Karpas-422 (cell line): ENCODE measurements around the gene SLC36A3. TPM values are rescaled to one million over a fixed set of nuclear protein-coding genes. Genes with fewer than 3 reads are reported as not detected.
A peak's percentile ranks its signal among the peaks of the same experiment; 100 is the strongest.

Experiments
- DNase-seq: peaks from one replicate; pipeline ENCODE4 v3.0.0-alpha.2; 2015
- H2AFZ ChIP-seq: fragments of 200-600 bp; sonication (generic); 2 replicates; pipeline ENCODE4 v1.6.1; 2014; ENCODE audit warnings: antibody characterized with exemption, low read length, mixed read lengths
- H3K27ac ChIP-seq: fragments of 200-600 bp; sonication (generic); 2 replicates; pipeline ENCODE4 v1.5.1; 2014; ENCODE audit warnings: mild to moderate bottlenecking, low read length, moderate library complexity
- H3K27me3 ChIP-seq: fragments of 200-600 bp; sonication (generic); 2 replicates; pipeline ENCODE4 v1.6.1; 2014; ENCODE audit warnings: low read length, mixed read lengths
- H3K36me3 ChIP-seq: fragments of 200-600 bp; sonication (generic); 2 replicates; pipeline ENCODE4 v1.6.1; 2014; ENCODE audit warnings: low read length, mixed read lengths; ENCODE audit not compliant: insufficient read depth
- H3K4me1 ChIP-seq: fragments of 200-600 bp; sonication (generic); 2 replicates; pipeline ENCODE4 v1.6.1; 2014; ENCODE audit warnings: mild to moderate bottlenecking, low read length, mixed read lengths
- H3K4me2 ChIP-seq: fragments of 200-600 bp; sonication (generic); 2 replicates; pipeline ENCODE4 v1.6.1; 2014; ENCODE audit warnings: low read length, low read depth, mild to moderate bottlenecking; ENCODE audit not compliant: poor library complexity, severe bottlenecking
- H3K4me3 ChIP-seq: fragments of 200-600 bp; sonication (generic); 2 replicates; pipeline ENCODE4 v1.5.1; 2014; ENCODE audit warnings: mild to moderate bottlenecking, antibody characterized with exemption, low read length, mixed read lengths
- H3K79me2 ChIP-seq: fragments of 200-600 bp; sonication (generic); 2 replicates; pipeline ENCODE4 v1.6.1; 2014; ENCODE audit warnings: mild to moderate bottlenecking, low read length, mixed read lengths
- H3K9ac ChIP-seq: fragments of 200-600 bp; sonication (generic); 2 replicates; pipeline ENCODE4 v1.6.0; 2014; ENCODE audit warnings: low read length
- H3K9me2 ChIP-seq: fragments of 200-600 bp; sonication (generic), shearing (Covaris generic); replicated peaks from 2 replicates; pipeline ENCODE4 v1.6.0; 2014; ENCODE audit warnings: mild to moderate bottlenecking, low read length, moderate library complexity; ENCODE audit not compliant: insufficient read depth
- H3K9me3 ChIP-seq: fragments of 300-700, 200-600 bp; sonication (generic); 2 replicates; pipeline ENCODE4 v1.6.1; 2014; ENCODE audit warnings: low read length, mixed read lengths
- H4K20me1 ChIP-seq: fragments of 200-600 bp; sonication (generic); 2 replicates; pipeline ENCODE4 v1.6.1; 2014; ENCODE audit warnings: mild to moderate bottlenecking, antibody characterized with exemption, low read length, low read depth; ENCODE audit not compliant: insufficient read depth
- total RNA-seq: library from RNA; depleted of rRNA; stranded (reverse); fragments of >200 nt; shearing (Covaris generic); gene quantifications from 2 replicates; pipeline ENCODE4 v1.2.3, GENCODE V29; 2014; ENCODE audit warnings: low replicate concordance

SLC36A3 gene
- total RNA-seq, 1 experiment from 2014 or later: not detected

- Histone ChIP-seq H3K4me1 (no peaks in the 10 kb centered on the region), H3K9me3 (no peaks in the 10 kb centered on the region), H3K9ac (no peak overlapping the region), H3K36me3 (no peaks in the 10 kb centered on the region), H3K27me3 (no peaks in the 10 kb centered on the region), H3K27ac (no peak overlapping the region), H3K9me2 (no peaks in the 10 kb centered on the region), H3K4me2 (no peak overlapping the region), H3K79me2 (no peaks in the 10 kb centered on the region), H3K4me3 (no peak overlapping the region), H4K20me1 (no peaks in the 10 kb centered on the region), H2AFZ (no peak overlapping the region)
- DNase-seq: no peak
Measured at GRCh38 chr5:151338734-151339133, 35.2 kb upstream of the SLC36A3 start.

GRCh38 chr5:151332857-151333256, 29.3 kb upstream of the SLC36A3 start:
- no peak overlapping the region for H3K4me3 ChIP-seq
- H2AFZ ChIP-seq: no peak overlapping the region
- H3K79me2 ChIP-seq: no peaks in the 10 kb centered on the region
- no peaks in the 10 kb centered on the region for H4K20me1 ChIP-seq
- H3K27me3 ChIP-seq: no peaks in the 10 kb centered on the region
- no peak overlapping the region for H3K4me2 ChIP-seq
- no peak for DNase-seq
- no peaks in the 10 kb centered on the region for H3K4me1 ChIP-seq
- no peak overlapping the region for H3K27ac ChIP-seq
- H3K36me3 ChIP-seq: no peaks in the 10 kb centered on the region
- no peak overlapping the region for H3K9ac ChIP-seq
- no peaks in the 10 kb centered on the region for H3K9me3 ChIP-seq
- H3K9me2 ChIP-seq: no peaks in the 10 kb centered on the region

GRCh38 chr5:151328734-151329133, 25.2 kb upstream of the SLC36A3 start:
- Histone ChIP-seq H3K4me2 (no peak overlapping the region), H3K27ac (no peak overlapping the region), H3K4me3 (no peak overlapping the region)

GRCh38 chr5:151327585-151327984, 24.0 kb upstream of the SLC36A3 start:
- Histone ChIP-seq H3K36me3 (no peaks in the 10 kb centered on the region), H3K4me2 (no peak overlapping the region), H3K27me3 (no peaks in the 10 kb centered on the region), H3K9ac (no peak overlapping the region), H3K9me2 (0 out of 2 replicates have a peak, but pooled peaks cover 3% of the 10 kb centered on the region), H3K27ac (no peak overlapping the region), H3K9me3 (no peaks in the 10 kb centered on the region), H3K4me1 (no peaks in the 10 kb centered on the region), H3K79me2 (no peaks in the 10 kb centered on the region), H2AFZ (no peak overlapping the region), H3K4me3 (no peak overlapping the region), H4K20me1 (no peaks in the 10 kb centered on the region)
- DNase-seq: no peak

More at GRCh38 chr5:151328734-151329133, 25.2 kb upstream of the SLC36A3 start:
- no peak for DNase-seq
- no peaks in the 10 kb centered on the region for H4K20me1 ChIP-seq
- H3K9ac ChIP-seq: no peak overlapping the region
- H3K9me2 ChIP-seq: 0 out of 2 replicates have a peak, but pooled peaks cover under 1% of the 10 kb centered on the region
- no peaks in the 10 kb centered on the region for H3K27me3 ChIP-seq
- no peaks in the 10 kb centered on the region for H3K9me3 ChIP-seq
- H3K79me2 ChIP-seq: no peaks in the 10 kb centered on the region
- H2AFZ ChIP-seq: no peak overlapping the region
- H3K36me3 ChIP-seq: no peaks in the 10 kb centered on the region
- no peaks in the 10 kb centered on the region for H3K4me1 ChIP-seq

- Histone ChIP-seq H3K9ac (no peak overlapping the region), H3K27ac (no peak overlapping the region), H2AFZ (no peak overlapping the region), H3K9me3 (no peaks in the 10 kb centered on the region), H3K4me1 (no peaks in the 10 kb centered on the region), H4K20me1 (no peaks in the 10 kb centered on the region), H3K4me2 (no peak overlapping the region), H3K4me3 (no peak overlapping the region), H3K79me2 (no peaks in the 10 kb centered on the region), H3K36me3 (no peaks in the 10 kb centered on the region), H3K9me2 (0 out of 2 replicates have a peak, but pooled peaks cover 3% of the 10 kb centered on the region), H3K27me3 (no peaks in the 10 kb centered on the region)
- DNase-seq: no peak
Measured at GRCh38 chr5:151326266-151326665, 22.7 kb upstream of the SLC36A3 start.

- no peak for DNase-seq
- Histone ChIP-seq H3K27me3 (no peaks in the 10 kb centered on the region), H2AFZ (no peak overlapping the region), H3K4me2 (no peak overlapping the region), H3K27ac (no peak overlapping the region), H3K9ac (no peak overlapping the region), H3K36me3 (no peaks in the 10 kb centered on the region), H4K20me1 (no peaks in the 10 kb centered on the region), H3K9me2 (0 out of 2 replicates have a peak, but pooled peaks cover 3% of the 10 kb centered on the region), H3K4me1 (peaks cover 8% of the 10 kb centered on the region), H3K4me3 (no peak overlapping the region), H3K9me3 (no peaks in the 10 kb centered on the region), H3K79me2 (no peaks in the 10 kb centered on the region)
Measured at GRCh38 chr5:151320481-151320880, 16.9 kb upstream of the SLC36A3 start.

GRCh38 chr5:151318850-151319732, 15.5 kb upstream of the SLC36A3 start:
- Histone ChIP-seq H3K4me3 (no peak overlapping the region), H4K20me1 (no peaks in the 10 kb centered on the region), H3K9me3 (no peaks in the 10 kb centered on the region), H3K79me2 (no peaks in the 10 kb centered on the region), H3K36me3 (no peaks in the 10 kb centered on the region), H3K4me2 (no peak overlapping the region), H3K9me2 (0 out of 2 replicates have a peak, but pooled peaks cover 3% of the 10 kb centered on the region), H2AFZ (0 out of 2 replicates have a peak overlapping the region, but pooled peaks have one; percentile 10), H3K27ac (no peak overlapping the region), H3K9ac (no peak overlapping the region), H3K4me1 (peaks cover 8% of the 10 kb centered on the region), H3K27me3 (no peaks in the 10 kb centered on the region)
- DNase-seq: peak; percentile 66

GRCh38 chr5:151317871-151318270, 14.3 kb upstream of the SLC36A3 start:
- Histone ChIP-seq H3K27ac (no peak overlapping the region), H3K4me2 (no peak overlapping the region)
- DNase-seq: no peak

More at GRCh38 chr5:151317871-151318270, 14.3 kb upstream of the SLC36A3 start:
- Histone ChIP-seq H3K4me1 (peaks cover 8% of the 10 kb centered on the region), H3K9ac (no peak overlapping the region), H3K9me3 (no peaks in the 10 kb centered on the region), H3K27me3 (no peaks in the 10 kb centered on the region), H4K20me1 (no peaks in the 10 kb centered on the region), H2AFZ (no peak overlapping the region), H3K4me3 (no peak overlapping the region), H3K79me2 (no peaks in the 10 kb centered on the region), H3K36me3 (no peaks in the 10 kb centered on the region), H3K9me2 (no peaks in the 10 kb centered on the region)
